B cell (primary cell): ENCODE results near the gene RGS1. TPM values are rescaled to one million over a fixed set of nuclear protein-coding genes. Genes with fewer than 3 reads are reported as not detected.

Experiments
- ATAC-seq: fragments of 200-7000 bp; cut with Tn5 transposase; one replicate; pipeline ENCODE4 v1.10.0; 2021; ENCODE audit warnings: low read depth, mild to moderate bottlenecking, moderate number of reproducible peaks, moderate library complexity
- CTCF ChIA-PET: fragments of 350-600 bp; sonication (Branson Sonifier 250); formaldehyde crosslinking; loops from one replicate; lab custom pipeline; 2021; ENCODE audit warnings: antibody characterized with exemption, inconsistent platforms; lab: Charles Lee
- POLR2A ChIA-PET: fragments of 350-600 bp; sonication (Branson Sonifier 250); formaldehyde crosslinking; loops from one replicate; lab custom pipeline; 2021; ENCODE audit warnings: antibody characterized with exemption; lab: Charles Lee
- DNase-seq: peaks from one replicate; pipeline ENCODE4 v3.0.0; 2013
- H2AFZ ChIP-seq: 2 replicates; pipeline ENCODE4 v1.6.1; 2012; ENCODE audit warnings: mild to moderate bottlenecking, low read depth, low read length; ENCODE audit not compliant: insufficient read depth, poor library complexity, severe bottlenecking
- H3K27ac ChIP-seq, 2 donors: 1 replicate in 1 of 2; 2 replicates in 1 of 2; pipeline ENCODE4 v1.5.1; 2012 to 2013; ENCODE audit warnings: low read length in 2 of 2, mild to moderate bottlenecking in 2 of 2, moderate library complexity in 1 of 2
- H3K27me3 ChIP-seq, 4 experiments: fragments of 200-600 bp in 1 of 4; sonication (generic) in 1 of 4; replicated peaks in 1 of 4; 1 replicate in 2 of 4; 2 replicates in 2 of 4; pipeline versions ENCODE4 v1.6.1 to v1.7.0; 2013 to 2016; ENCODE audit warnings: low read length in 3 of 4, mild to moderate bottlenecking in 2 of 4, mixed read lengths in 1 of 4, moderate library complexity in 1 of 4; ENCODE audit not compliant: insufficient read depth in 4 of 4, control insufficient read depth in 3 of 4; ENCODE audit errors: control extremely low read depth in 1 of 4
- H3K36me3 ChIP-seq, 2 experiments: replicated peaks in 1 of 2; 1 replicate in 1 of 2; 2 replicates in 1 of 2; pipeline versions ENCODE4 v1.6.1 to v1.7.1; 2013; ENCODE audit warnings: low read length in 1 of 2; ENCODE audit not compliant: insufficient read depth in 2 of 2, control insufficient read depth in 1 of 2; ENCODE audit errors: control extremely low read depth in 1 of 2, extremely low read depth in 1 of 2
- H3K4me1 ChIP-seq, 2 donors: fragments of 200-600 bp in 1 of 2; sonication (generic) in 1 of 2; 1 replicate in 1 of 2; 2 replicates in 1 of 2; pipeline versions ENCODE4 v1.5.1 to v1.6.1; 2013 to 2017; ENCODE audit warnings: low read length in 2 of 2; ENCODE audit not compliant: control insufficient read depth in 2 of 2, insufficient read depth in 2 of 2
- H3K4me2 ChIP-seq: replicated peaks from 2 replicates; pipeline ENCODE3; 2012; ENCODE audit warnings: mild to moderate bottlenecking, low read depth, low read length; ENCODE audit not compliant: poor library complexity, severe bottlenecking
- H3K4me3 ChIP-seq, 5 experiments: fragments of 200-600 bp in 1 of 5; sonication (generic) in 1 of 5; 1 replicate in 3 of 5; 2 replicates in 2 of 5; pipeline versions ENCODE4 v1.5.1 to v1.7.0; 2011 to 2016; ENCODE audit warnings: low read length in 4 of 5, mild to moderate bottlenecking in 4 of 5, low read depth in 2 of 5, control low read depth in 1 of 5, moderate library complexity in 1 of 5; ENCODE audit not compliant: insufficient read depth in 1 of 5; ENCODE audit errors: control extremely low read depth in 1 of 5, extremely low read depth in 1 of 5
- H3K79me2 ChIP-seq: fragments of 200-600 bp; sonication (generic); one replicate; pipeline ENCODE4 v1.6.0; 2016; ENCODE audit warnings: low read length; ENCODE audit not compliant: control insufficient read depth, insufficient read depth
- H3K9ac ChIP-seq: fragments of 200-600 bp; sonication (generic); 2 replicates; pipeline ENCODE4 v1.6.1; 2017; ENCODE audit warnings: mild to moderate bottlenecking, low read length, moderate library complexity
- H3K9me3 ChIP-seq, 3 donors: one replicate each; pipeline versions ENCODE4 v1.6.1 to v1.7.1; 2013; ENCODE audit warnings: low read length in 2 of 3; ENCODE audit not compliant: control insufficient read depth in 2 of 3, insufficient read depth in 1 of 3; ENCODE audit errors: control extremely low read depth in 1 of 3
- H4K20me1 ChIP-seq: 2 replicates; pipeline ENCODE4 v1.6.0; 2012; ENCODE audit warnings: mild to moderate bottlenecking, low read length; ENCODE audit not compliant: insufficient read depth, control insufficient read depth, poor library complexity, severe bottlenecking
- H3K27ac Mint-ChIP-seq: one replicate; pipeline ENCODE4 v1.8.0; 2021; ENCODE audit warnings: mixed read lengths
- H3K27me3 Mint-ChIP-seq: one replicate; pipeline ENCODE4 v1.8.0; 2021; ENCODE audit warnings: mixed read lengths
- H3K4me1 Mint-ChIP-seq: one replicate; pipeline ENCODE4 v1.8.0; 2021; ENCODE audit warnings: mixed read lengths
- H3K4me3 Mint-ChIP-seq: one replicate; pipeline ENCODE4 v1.8.0; 2021; ENCODE audit warnings: mixed read lengths
- H3K9me3 Mint-ChIP-seq: one replicate; pipeline ENCODE4 v1.8.0; 2022; ENCODE audit warnings: mixed read lengths; ENCODE audit not compliant: insufficient read depth
- EZH2 ChIP-seq: IDR thresholded peaks from 2 replicates; pipeline ENCODE4 v1.6.1; 2012; ENCODE audit warnings: borderline replicate concordance, low read depth, mild to moderate bottlenecking, moderate library complexity, low read length; ENCODE audit not compliant: insufficient read depth, poor library complexity, severe bottlenecking
- WGBS: methylation state at CpG from one replicate; pipeline ENCODE4 v1.1.5; 2013; ENCODE audit warnings: missing lambda C conversion rate; ENCODE audit not compliant: insufficient coverage; 5-methylcytosine and 5-hydroxymethylcytosine counted together
- intact Hi-C: fragments of 100-400 bp; cut with micrococcal nuclease; formaldehyde crosslinking; loops from one replicate; pipeline ENCODE4 v1.10.0; 2022
- polyA plus RNA-seq: library from polyadenylated mRNA; depleted of rRNA; stranded (reverse); fragments of >200 nt; gene quantifications from 2 replicates; pipeline ENCODE4 v1.2.3, GENCODE V29; 2012
- total RNA-seq, 2 donors: library from RNA; stranded (reverse); fragments of 120-200 nt in 1 of 2; gene quantifications; 1 replicate in 1 of 2; 2 replicates in 1 of 2; pipeline versions ENCODE4 v1.2.3 to v1.2.4, GENCODE V29; 2013 to 2022
- TF ChIP-seq, protein P1 (sequence below): fragments of 200-600 bp; IDR thresholded peaks from one replicate; pipeline ENCODE4 v1.8.0; 2022; ENCODE audit warnings: antibody characterized with exemption, mild to moderate bottlenecking

Gene RGS1
- total and polyA plus RNA-seq, 2 donors (not counting 1 experiment from before 2014, with no cell fraction given), result 154 to 180 TPM

DNA sequence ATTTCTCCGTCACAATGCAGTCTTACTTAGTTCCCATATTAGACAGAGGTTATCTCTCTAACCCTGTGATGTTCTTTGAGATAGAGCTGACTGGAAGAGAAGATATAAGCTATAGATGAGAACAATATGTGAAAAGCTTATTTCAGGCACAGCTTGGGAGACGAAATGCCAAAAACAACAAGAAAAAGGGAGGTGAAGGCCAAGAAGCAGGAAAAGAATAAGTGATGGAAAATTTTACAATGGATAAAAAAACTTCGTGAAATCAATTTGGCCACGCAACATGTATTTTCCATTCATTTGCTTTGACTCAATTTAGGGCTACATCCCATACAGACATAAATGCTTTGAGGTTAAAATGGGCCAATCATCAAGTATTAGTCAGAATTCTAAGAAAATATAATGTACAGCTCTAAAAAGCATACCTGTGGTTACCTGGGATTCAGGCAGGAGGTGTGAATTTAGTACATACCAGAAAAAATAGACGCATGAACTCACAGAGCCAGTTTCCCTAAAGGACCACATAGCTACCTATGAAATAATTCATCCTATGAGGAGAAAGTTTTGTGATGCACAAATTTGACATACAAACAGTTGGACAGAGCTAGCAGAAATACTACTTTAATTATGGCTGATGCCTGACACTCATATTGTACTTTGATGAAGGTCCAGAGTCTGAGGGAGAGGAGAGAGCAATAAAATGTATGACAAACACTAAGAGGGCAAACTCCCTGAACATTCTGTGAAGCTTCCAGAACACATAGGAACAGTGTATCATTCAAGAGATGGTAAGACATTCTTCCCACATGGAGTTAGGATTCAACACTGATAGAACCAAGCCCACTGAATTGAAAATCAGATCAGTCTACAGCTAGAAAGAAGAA is 12.1 kb downstream of the RGS1 start:
- Histone ChIP-seq H3K4me1 (no peaks in the 10 kb centered on the region), H3K36me3 (no peaks in the 10 kb centered on the region), H3K9me3 (no peaks in the 10 kb centered on the region), H2AFZ (no peak overlapping the region), H3K9ac (no peak overlapping the region), H3K27me3 (peaks cover 0 to 8% (median 3%) of the 10 kb centered on the region in 4 experiments), H3K4me2 (no peak overlapping the region), H3K27ac (no peak overlapping the region), H3K79me2 (no peaks in the 10 kb centered on the region), H4K20me1 (no peaks in the 10 kb centered on the region), H3K4me3 (no peak overlapping the region)
- Mint-ChIP-seq H3K9me3 (no peaks in the 10 kb centered on the region), H3K27ac (no peak overlapping the region), H3K27me3 (peaks cover 14% of the 10 kb centered on the region), H3K4me1 (no peaks in the 10 kb centered on the region), H3K4me3 (no peak overlapping the region)
- TF ChIP-seq EZH2, result no peak
- TF ChIP-seq, protein P1, sequence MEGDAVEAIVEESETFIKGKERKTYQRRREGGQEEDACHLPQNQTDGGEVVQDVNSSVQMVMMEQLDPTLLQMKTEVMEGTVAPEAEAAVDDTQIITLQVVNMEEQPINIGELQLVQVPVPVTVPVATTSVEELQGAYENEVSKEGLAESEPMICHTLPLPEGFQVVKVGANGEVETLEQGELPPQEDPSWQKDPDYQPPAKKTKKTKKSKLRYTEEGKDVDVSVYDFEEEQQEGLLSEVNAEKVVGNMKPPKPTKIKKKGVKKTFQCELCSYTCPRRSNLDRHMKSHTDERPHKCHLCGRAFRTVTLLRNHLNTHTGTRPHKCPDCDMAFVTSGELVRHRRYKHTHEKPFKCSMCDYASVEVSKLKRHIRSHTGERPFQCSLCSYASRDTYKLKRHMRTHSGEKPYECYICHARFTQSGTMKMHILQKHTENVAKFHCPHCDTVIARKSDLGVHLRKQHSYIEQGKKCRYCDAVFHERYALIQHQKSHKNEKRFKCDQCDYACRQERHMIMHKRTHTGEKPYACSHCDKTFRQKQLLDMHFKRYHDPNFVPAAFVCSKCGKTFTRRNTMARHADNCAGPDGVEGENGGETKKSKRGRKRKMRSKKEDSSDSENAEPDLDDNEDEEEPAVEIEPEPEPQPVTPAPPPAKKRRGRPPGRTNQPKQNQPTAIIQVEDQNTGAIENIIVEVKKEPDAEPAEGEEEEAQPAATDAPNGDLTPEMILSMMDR, result no peak
- ATAC-seq (no peak), DNase-seq (no peak)
- ChIA-PET POLR2A (no interaction called here), CTCF (interaction anchor here (1.1 to 12.5 kb wide), 2 partner anchors 21 to 113 kb away, joined by 4 to 188 read pairs; no protein-coding TSS in a partner anchor)
- intact Hi-C loops, result no loop called here
- WGBS, result 100% methylated on average over 1 of the region's 5 CpGs

DNA sequence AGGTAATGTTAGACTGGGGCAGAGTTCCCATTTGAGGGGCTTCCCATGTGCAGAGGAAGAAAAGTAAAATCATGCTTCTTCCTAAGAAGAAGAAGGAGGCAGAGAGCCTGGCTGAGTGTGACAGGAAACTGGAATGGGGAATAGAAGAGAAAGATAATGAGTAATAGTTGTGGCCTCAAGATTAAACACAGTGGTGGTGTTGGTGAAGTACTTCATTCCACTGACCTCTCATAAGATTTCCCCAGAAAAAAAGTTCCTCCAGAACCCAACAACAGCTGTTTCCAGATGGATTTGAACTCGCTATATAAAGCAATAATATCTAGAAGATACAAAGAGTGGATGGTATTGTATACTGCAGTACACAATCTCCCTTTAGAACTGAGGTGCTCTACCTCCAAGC is 13.0 kb downstream of the RGS1 start:
- Histone ChIP-seq H3K4me3 (no peak overlapping the region), H4K20me1 (no peaks in the 10 kb centered on the region), H3K4me2 (no peak overlapping the region), H3K4me1 (no peaks in the 10 kb centered on the region), H3K9ac (no peak overlapping the region), H3K9me3 (no peaks in the 10 kb centered on the region), H2AFZ (no peak overlapping the region), H3K27ac (no peak overlapping the region), H3K79me2 (no peaks in the 10 kb centered on the region), H3K27me3 (peaks cover 0 to 8% (median 3%) of the 10 kb centered on the region in 4 experiments), H3K36me3 (no peaks in the 10 kb centered on the region)
- ATAC-seq, result no peak
- H3K27me3 Mint-ChIP-seq, result peaks cover 20% of the 10 kb centered on the region
- H3K4me1 Mint-ChIP-seq, result no peaks in the 10 kb centered on the region
- ChIA-PET POLR2A (no interaction called here), CTCF (interaction anchor here (12.5 kb wide), 1 partner anchor 114 kb away, joined by 188 read pairs; no protein-coding TSS in a partner anchor)
- H3K9me3 Mint-ChIP-seq, result no peaks in the 10 kb centered on the region
- TF ChIP-seq EZH2, result no peak
- TF ChIP-seq, protein P1, result no peak
- WGBS, result no CpG with 5 or more reads among the region's 1 CpG
- intact Hi-C loops, result no loop called here
- no peak overlapping the region for H3K27ac Mint-ChIP-seq
- DNase-seq, result no peak
- H3K4me3 Mint-ChIP-seq, result no peak overlapping the region
